SKM-1 treated with dmso at 0.1 percent for 144 hours (cell line): ENCODE measurements around the gene ADGRA1.
"Not testable (repeated sequence)": the region's sequence is repeated elsewhere in the genome, so short reads cannot be mapped to it uniquely, and the experiment has no call there.

Source experiments
- DNase-seq: peaks from one replicate; lab custom pipeline; 2025; ENCODE audit not compliant: unreplicated experiment; lab: John Stamatoyannopoulos, UW

ADGRA1 gene

DNA sequence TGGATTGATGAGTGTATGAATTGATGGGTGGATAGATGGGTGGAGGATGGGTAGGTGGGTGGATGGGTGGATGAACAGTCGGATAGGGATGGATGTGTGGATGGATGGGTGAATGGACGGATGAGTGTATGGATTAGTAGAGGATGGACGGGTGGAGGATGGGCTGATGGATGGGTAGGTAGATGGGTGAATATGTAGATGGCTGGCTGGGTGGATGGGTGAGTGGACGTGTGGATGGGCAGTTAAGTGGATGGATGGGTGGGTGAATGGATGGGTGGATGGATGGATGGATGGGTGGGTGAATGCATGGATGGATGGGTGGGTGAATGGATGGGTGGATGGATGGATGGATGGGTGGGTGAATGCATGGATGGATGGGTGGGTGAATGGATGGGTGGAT lies 87.9 kb downstream of the ADGRA1 start:
- not testable (repeated sequence) for DNase-seq

DNA sequence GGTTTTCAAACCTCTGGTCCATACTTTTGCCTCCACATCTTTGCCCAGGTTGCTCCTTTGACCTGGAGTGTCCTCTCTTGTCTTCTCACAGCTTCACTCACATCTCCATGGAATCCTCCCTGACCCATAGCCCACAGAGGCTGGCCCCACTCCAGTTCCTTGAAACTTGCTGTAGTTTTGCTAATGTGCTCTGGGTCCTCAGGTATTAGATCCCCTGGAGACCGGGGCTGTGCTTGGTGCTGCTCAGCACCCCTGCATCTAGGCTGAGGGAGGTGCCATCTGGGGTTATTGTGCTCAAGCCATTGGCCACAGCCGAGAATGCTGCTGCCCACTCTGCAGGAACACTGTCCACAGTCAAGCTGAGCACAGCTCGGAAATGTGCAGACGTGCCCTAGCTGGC lies 88.8 kb downstream of the ADGRA1 start:
- no peak for DNase-seq

DNA sequence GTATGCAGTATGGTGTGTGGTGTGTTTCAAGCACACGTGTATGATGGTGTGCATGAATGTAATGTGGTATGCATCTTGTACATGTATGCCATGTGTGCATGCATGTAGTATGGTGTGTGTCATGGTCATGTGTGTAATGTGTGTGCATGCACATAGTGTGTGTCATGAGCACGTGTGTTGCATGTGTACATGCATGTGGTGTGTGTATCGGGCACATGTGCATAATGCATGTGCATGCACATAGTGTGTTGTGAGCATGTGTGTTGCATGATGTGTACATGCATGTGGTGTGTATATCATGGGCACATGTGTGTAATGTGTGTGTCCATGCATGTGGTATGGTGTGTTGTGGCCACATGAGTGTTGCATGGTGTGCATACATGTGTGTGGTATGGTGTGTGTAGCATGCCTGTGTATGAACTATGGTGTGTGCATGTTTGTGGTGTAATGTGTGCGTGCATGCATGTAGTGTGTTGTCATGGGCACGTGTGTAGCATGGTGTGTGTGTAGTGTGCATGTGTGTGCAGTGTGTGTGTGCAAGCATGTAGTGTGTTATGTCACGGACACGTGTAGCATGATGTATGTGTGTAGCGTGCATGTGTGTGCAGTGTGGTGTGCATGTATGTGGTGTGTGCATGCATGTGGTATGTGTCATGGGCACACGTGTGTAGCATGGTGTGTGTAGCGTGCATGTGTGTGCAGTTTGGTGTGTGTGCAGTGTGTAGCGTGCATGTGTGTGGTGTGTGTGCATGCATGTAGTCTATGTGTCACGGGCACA lies 89.8 kb downstream of the ADGRA1 start:
- no peak for DNase-seq

DNA sequence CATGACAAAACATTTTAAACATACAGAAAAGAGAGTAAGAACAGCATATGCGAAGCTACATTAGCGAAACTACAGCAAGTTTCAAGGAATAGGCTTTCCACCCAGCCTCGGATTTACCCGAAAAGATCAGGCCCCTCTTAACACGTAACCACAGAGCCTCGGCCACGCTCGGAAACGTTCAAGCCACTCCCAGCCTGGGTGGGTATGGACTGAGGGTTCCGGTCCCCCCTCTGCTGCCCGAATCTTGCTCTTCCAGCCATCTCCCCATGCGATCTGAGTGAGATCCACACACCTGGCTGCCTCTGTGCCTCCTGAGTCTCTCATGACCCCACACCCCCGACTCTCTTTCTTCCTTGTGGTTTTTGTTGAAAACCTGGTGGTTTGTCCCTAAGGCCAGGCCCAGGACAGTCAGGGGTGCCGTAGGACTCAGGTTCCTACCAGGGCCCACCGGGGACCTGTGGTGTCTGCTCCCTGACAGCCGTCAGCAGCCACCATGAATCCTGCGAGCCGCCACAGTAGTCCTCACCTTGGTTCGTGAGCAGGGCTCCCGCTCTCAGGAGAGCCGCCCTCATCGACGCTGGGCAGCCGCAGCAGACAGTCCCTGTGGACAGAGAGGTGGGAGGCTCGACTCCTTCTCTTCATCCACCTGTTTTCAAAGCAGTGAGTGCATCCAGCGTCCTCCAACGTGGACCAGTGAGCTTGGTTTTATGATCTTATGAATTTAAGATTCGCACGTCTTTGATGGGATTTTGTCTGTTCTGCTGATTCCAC lies 90.8 kb downstream of the ADGRA1 start:
- no peak for DNase-seq

DNA sequence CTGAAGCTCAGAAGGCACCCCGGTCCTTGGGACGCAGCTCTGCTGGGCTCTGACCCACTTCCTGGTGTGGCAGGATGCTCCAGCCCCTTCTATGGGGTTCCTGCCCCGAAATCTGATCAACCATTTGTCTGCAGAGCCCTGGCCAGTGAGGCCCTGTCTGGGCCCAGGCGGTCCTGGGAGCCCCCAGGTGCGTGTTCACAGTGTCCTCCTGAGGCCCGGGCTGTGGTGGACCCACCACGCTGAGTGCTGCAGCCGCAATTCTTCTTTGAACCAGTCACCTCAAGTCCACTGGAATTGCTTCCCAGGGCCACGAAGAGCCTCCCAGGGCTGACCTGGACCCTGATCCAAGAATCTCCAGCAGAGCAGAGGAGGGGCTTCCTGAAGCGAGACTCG lies 91.4 kb downstream of the ADGRA1 start:
- DNase-seq: no peak

DNA sequence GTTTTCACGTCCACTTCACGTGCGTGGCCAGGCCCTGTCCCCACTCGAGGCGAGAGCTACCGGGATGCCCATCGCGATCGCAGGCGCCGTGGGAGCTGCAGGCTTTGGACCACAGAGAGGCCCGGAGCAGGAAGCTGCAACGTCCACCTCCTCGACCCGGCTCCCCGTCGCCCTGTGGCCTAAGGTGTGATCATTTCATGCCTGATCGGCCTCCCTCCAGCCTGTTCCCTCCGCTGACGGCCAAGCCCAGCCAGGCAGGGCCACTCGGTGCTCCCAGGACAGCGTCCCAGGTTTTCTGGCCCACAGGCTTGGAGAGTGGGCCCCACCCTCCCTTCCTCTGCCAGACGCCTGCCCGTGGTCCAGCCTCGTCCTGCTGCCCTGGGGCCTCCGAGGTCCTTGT lies 91.9 kb downstream of the ADGRA1 start:
- DNase-seq: no peak

DNA sequence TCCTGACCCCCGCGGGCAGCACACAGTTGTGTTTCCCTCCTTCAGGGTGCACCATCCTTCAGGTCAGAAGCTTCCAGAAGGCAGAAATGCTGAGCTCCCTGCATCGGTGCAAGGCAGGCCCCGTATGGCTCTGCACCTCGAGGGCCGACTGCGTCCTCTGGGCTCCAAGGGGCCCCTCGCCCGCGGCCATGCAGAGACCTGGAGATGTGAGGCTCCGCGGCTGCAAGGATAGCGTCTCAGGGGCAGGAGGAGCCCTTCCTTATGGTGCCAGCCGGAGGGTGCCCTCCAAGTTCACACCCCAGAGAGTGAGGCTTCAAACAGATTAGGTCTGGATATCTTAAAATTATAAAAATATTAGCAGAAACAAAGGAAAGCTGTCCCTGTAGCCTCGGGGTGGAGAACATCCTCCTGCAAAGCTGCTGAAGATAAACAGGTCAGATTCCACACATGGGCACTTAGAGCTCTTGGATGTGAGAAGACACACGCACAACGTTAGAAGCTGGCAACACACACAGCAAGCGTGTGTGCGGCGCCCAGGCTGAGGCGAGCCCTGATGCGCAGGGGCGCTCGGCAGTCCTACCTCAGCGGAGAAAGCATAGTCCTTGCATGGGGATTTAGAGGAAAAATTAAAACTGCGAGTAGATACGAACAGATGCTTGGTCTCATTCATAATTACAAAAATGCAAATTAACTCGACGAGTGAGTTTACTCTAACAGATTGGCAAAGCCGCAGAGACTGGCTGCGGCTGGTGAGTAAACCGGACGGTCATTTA lies 92.7 kb downstream of the ADGRA1 start:
- no peak for DNase-seq

DNA sequence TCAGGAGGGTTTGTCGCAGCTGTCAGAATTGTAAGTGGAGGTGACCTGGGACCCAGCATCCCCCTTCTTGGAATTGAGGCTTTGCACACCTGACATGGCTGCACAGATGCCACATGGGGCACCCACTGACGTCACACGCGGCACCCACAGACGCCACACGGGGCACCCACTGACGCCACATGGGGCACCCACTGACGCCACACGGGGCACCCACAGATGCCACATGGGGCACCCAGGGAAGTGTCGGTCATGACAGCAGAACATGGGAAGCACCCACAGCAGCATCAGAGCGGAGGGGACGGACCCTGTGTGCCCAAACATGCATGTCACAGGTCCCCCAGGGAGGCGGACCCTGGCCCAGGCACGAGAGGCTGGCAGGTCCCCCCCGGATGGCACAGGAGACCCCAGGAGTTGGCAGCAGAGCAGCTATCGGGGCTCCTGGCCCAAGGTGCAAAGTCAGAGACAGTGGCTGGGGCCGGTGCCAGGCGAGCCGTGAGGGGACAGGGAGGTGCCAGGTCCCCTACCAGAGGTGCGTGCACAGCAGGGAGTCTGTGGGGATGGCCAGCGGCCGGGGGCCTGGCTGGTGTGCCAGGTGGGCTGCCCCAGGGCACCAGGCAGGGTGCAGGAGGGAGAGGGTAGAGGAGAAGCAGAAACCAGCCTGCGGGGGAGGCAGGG lies 93.4 kb downstream of the ADGRA1 start:
- DNase-seq: no peak
